HG02973 (cell line): ENCODE results near the gene SNX13.
"Not testable (repeated sequence)": the region's sequence is repeated elsewhere in the genome, so short reads cannot be mapped to it uniquely, and the experiment has no call there.

Source experiments
- ATAC-seq: cut with Tn5 transposase; IDR thresholded peaks from one replicate; pipeline ENCODE4 v1.9.1; 2021; ENCODE audit warnings: moderate library complexity; ENCODE audit not compliant: unreplicated experiment

SNX13 gene

GRCh38 chr7:17854261-17855047 lies 85.8 kb downstream of the SNX13 start:
- no peak for ATAC-seq

DNA sequence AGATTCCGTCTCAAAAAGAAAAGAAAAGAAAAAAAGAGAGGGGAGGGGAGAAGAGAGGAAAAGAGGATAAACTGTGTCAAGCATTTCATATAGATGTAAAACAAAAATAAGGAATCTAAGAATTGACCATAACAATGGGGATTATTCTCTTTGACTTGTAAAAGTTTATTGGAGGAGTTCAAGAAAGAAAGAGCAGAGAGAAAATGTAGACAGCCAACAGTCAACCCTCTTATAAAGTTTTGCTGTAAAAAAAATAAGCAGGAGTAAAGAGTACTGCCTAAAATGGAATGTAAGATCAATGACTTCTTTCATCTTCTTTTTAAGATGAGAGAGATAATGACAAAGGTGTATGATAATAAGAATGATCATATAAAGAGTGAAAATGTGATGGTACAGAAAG lies 87.9 kb downstream of the SNX13 start:
- no peak for ATAC-seq

- no peak for ATAC-seq
Measured at GRCh38 chr7:17849504-17849903, 90.8 kb downstream of the SNX13 start.

GRCh38 chr7:17848516-17848915 lies 91.8 kb downstream of the SNX13 start:
- no peak for ATAC-seq

GRCh38 chr7:17846935-17847334 lies 93.4 kb downstream of the SNX13 start:
- ATAC-seq: no peak

- ATAC-seq: no peak
Measured at GRCh38 chr7:17845197-17845547, 95.1 kb downstream of the SNX13 start.

- no peak for ATAC-seq
Measured at GRCh38 chr7:17844514-17845196, 95.6 kb downstream of the SNX13 start.

DNA sequence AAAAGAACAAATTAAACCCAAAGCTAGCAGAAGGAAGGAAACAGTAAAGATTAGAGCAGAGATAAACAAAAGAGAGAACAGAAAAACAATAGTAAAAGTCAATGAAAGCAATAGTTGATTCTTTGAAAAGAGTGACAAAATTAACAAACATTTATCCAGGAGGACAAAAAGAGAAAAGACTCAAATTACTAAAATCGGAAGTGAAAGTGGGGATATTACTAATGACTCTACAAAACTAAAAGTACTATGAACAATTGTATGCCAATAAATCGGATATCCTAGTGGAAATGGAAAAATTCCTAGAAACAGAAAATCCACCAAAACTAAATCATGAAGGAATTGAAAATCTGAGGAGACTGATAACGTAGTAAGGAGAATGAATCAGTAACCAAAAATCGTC lies 96.3 kb downstream of the SNX13 start:
- no peak for ATAC-seq

DNA sequence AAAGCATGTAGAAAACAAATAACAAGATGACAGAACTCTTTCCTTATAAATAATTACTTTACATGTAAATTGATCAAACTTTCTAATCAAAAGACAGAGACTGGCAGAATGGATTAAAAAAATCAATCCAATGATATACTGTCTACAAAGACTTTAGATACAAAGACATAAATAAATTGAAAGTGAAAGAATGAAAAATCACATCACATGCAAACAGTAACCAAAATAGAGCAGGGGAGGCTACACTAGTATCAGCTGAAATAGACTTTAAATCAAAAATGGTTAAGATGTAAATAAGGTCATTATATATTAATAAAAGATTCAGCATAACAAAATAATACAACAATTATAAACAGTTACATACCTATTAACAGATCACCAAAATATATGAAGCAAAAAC lies 97.3 kb downstream of the SNX13 start:
- no peak for ATAC-seq

DNA sequence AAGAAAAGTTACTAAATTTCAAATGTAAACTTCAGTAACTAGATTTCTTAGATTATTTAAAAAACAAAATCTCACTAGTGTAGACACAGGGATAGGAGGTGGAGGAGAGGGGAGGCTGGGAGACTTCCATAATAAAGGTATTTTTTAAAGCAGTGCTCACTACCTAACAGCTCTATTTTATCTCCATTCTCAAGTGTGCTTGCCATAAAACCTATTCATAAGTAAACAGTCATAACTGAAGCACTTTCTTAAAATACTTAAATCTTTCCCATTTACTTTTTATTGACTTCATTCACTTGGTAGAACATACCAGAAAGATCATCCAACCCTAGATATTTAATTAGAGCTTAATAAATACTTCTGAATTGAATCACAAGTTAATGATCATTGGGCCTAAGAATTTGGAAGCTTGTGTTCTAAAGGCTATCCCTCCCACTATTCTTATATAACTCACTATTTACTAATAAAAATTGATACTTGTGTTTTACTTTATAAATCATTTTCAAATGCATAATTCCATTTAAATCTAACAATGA lies 107.4 kb downstream of the SNX13 start:
- ATAC-seq: no peak

DNA sequence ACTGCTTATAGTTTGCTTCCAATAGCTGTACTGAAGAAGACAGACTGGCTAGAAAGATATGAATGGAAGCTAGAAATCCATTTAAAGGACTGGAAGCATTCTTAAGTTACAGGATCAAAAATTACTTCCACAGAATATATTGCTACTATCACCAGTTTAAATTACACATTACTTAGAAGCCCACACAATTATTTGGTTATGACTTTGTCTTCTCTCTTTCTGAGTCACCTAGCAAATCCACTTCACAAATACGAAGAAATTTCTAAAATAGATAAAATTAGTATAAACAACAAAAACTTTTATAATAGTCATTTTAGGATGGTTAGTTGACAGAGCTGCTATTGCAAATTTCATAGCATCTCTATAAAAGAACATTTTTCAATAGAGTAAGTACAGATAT lies 108.1 kb downstream of the SNX13 start:
- ATAC-seq: no peak

DNA sequence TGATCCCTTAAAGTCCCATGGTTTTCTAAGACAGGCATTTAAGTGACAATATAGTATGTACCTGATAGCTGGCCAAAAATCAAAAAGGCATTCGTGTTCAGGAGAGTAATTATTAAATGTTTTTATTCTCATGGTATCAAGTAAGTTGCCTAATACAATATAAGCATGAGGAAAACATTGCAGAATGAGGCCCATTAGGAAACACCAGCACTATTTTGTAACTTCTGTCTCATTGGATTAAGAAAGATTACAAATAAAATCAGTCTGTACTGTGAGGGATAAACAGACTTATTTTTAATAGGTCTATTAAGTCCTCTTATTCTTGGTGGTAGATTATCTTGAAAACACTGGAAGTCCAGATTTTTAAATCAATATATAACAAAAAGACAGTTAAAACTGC lies 110.1 kb downstream of the SNX13 start:
- no peak for ATAC-seq

DNA sequence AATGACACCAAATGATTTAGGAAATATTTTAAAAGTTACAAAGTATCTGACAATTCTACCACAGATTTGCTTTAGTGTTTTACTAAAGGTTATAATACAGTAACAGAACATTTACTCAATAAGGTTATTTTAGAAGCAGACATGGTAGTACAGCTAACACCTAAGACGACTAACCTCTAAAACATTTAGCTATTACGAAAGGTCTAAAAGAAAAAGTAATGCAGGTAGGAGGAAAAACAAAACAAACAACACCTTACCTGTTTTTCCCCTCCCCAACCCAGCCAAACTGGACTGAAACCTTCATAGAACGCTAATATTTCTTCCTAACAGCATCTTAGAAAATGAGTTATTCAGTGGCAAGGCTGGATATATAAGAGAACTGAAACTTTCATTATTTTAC lies 111.3 kb downstream of the SNX13 start:
- no peak for ATAC-seq

DNA sequence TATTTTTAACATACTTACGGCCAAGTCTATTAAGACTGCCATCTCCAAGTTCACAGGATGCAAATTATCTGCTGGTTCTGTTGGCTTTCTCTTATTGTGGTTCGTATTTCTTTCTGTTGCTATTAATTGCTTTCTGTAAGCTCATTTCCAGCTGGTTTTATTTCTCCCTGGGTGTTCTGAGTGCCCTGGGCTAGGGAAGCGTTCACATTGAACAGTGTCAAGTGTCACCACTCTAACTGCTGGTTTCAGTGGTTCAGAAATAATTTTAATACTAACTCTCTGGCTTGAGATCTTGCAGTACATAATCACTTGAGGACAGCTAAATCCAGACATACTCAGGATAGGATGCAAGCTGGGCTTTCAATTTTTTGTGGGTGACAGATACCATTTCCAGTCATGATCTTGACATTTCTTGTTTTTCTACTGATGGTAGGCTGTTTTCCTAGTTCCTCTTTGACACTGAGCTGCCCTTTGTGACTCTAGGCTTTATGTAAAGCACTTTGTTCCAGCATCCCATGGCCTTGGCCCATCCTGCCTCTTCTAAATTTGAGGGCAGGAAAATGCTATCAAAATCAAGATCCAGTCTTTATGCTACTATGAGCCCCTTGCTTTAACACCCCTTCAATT lies 117.6 kb downstream of the SNX13 start:
- no peak for ATAC-seq

DNA sequence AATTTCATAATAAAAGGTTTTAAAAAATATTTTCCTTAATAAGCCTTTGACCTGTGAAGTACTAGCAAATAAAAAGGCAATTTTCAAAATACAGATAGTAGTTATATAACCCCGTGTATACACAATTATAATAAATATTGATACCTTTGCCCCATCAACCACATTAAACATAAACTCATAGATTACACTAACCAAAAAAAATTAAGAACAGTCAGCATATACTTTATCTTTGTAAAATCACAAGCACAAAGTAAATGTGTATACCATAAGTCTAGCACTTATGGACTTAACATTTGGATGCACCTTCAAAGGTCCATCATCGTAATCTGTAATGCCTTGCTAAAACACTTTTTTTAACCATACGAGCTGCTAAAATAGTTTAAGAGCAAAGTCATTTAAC lies 123.4 kb downstream of the SNX13 start:
- ATAC-seq: no peak

GRCh38 chr7:17815318-17815717 lies 125.0 kb downstream of the SNX13 start:
- no peak for ATAC-seq

DNA sequence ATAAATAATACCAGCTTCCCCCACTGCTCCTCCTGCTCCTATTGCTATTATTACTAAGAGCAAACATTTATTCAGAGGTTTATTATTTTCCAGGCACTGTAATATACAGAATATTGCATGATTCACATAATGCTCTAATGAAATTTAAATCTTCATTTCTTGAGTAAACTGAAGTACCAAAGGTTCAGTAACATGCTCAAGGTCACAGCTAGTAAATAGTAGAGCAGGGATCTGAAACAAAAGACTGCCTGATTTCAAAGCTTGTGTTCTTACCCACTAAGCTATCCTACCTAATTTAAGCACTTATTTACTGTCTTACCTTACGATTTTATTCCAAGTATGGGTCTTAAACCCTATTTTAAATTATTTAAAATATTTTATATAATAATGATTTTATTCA lies 126.2 kb downstream of the SNX13 start:
- ATAC-seq: no peak

GRCh38 chr7:17809215-17809614 lies 131.1 kb downstream of the SNX13 start:
- not testable (repeated sequence) for ATAC-seq

GRCh38 chr7:17807242-17807641 lies 133.1 kb downstream of the SNX13 start:
- ATAC-seq: no peak

DNA sequence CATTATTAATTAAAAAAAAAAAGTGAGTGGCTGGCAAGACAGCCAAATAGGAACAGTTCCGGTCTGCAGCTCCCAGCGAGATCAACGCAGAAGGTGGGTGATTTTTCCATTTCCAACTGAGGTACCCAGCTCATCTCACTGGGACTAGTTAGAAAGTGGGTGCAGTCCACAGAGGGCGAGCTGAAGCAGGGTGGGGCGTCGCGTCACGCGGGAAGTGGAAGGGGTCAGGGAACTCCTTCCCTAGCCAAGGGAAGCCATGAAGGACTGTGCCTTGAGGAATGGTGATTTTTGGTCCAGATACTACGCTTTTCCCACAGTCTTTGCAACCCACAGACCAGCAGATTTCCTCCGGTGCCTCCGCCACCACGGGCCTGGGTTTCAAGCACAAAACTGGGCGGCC lies 133.7 kb downstream of the SNX13 start:
- ATAC-seq: no peak

- ATAC-seq: no peak
Measured at GRCh38 chr7:17802056-17802455, 138.2 kb downstream of the SNX13 start.
